SK-N-SH treated with all-trans-retinoic acid at 6 μM for 48 hours (cell line): ENCODE measurements around the gene CLSTN2.

Source experiments
- ATAC-seq: fragments of 200-7000 bp; cut with Tn5 transposase; 3 replicates; pipeline ENCODE4 v1.9.1; 2020; ENCODE audit warnings: mild to moderate bottlenecking, moderate library complexity
- ARNTL ChIP-seq: fragments of 450-650 bp; formaldehyde crosslinking; IDR thresholded peaks from 2 replicates; pipeline ENCODE4 v1.5.0; 2020; ENCODE audit warnings: low read depth, mild to moderate bottlenecking, moderate library complexity, borderline replicate concordance
- BACH2 ChIP-seq: fragments of 250-450 bp; sonication (Bioruptor Pico); IDR thresholded peaks from 2 replicates; pipeline ENCODE4 v1.9.0; 2021; ENCODE audit warnings: mild to moderate bottlenecking, borderline replicate concordance
- CREB5 ChIP-seq: fragments of 250-450 bp; sonication (Bioruptor Pico); IDR thresholded peaks from 2 replicates; pipeline ENCODE4 v1.5.1; 2020; ENCODE audit warnings: low read depth, mild to moderate bottlenecking, moderate library complexity
- CSDC2 ChIP-seq: fragments of 250-450 bp; sonication (Bioruptor Pico); IDR thresholded peaks from 2 replicates; pipeline ENCODE4 v1.5.0; 2020; ENCODE audit warnings: mild to moderate bottlenecking, moderate library complexity
- CSRNP3 ChIP-seq: fragments of 250-450 bp; sonication (Bioruptor Pico); IDR thresholded peaks from 2 replicates; pipeline ENCODE4 v1.5.1; 2021; ENCODE audit warnings: mild to moderate bottlenecking, moderate library complexity
- ESRRG ChIP-seq: fragments of 250-450 bp; sonication (Bioruptor Pico); IDR thresholded peaks from 2 replicates; pipeline ENCODE4 v1.6.1; 2021; ENCODE audit warnings: mild to moderate bottlenecking
- GLIS3 ChIP-seq: fragments of 250-450 bp; sonication (Bioruptor Pico); IDR thresholded peaks from 2 replicates; pipeline ENCODE4 v1.5.0; 2020; ENCODE audit warnings: mild to moderate bottlenecking, moderate library complexity
- ISL1 ChIP-seq: fragments of 250-450 bp; sonication (Bioruptor Pico); IDR thresholded peaks from 2 replicates; pipeline ENCODE4 v2.1.2; 2022; ENCODE audit warnings: mild to moderate bottlenecking, moderate library complexity
- OSR1 ChIP-seq: fragments of 250-450 bp; sonication (Bioruptor Pico); IDR thresholded peaks from 2 replicates; pipeline ENCODE4 v1.8.0; 2022; ENCODE audit warnings: moderate library complexity, mild to moderate bottlenecking, inconsistent platforms
- PATZ1 ChIP-seq: fragments of 250-450 bp; sonication (Bioruptor Pico); IDR thresholded peaks from 2 replicates; pipeline ENCODE4 v1.8.0; 2020; ENCODE audit warnings: mild to moderate bottlenecking, moderate library complexity, borderline replicate concordance
- PPARA ChIP-seq: fragments of 250-450 bp; sonication (Bioruptor Pico); IDR thresholded peaks from 2 replicates; pipeline ENCODE4 v1.5.0; 2020; ENCODE audit warnings: mild to moderate bottlenecking, borderline replicate concordance
- RARB ChIP-seq: fragments of 250-450 bp; sonication (Bioruptor Pico); IDR thresholded peaks from 2 replicates; pipeline ENCODE4 v1.8.0; 2021; ENCODE audit warnings: mild to moderate bottlenecking, moderate library complexity
- TOX ChIP-seq: fragments of 250-450 bp; sonication (Bioruptor Pico); IDR thresholded peaks from 2 replicates; pipeline ENCODE4 v1.8.0; 2021; ENCODE audit warnings: mild to moderate bottlenecking, moderate library complexity, borderline replicate concordance
- TSHZ2 ChIP-seq: fragments of 250-450 bp; sonication (Bioruptor Pico); IDR thresholded peaks from 2 replicates; pipeline ENCODE4 v1.5.0; 2020; ENCODE audit warnings: mild to moderate bottlenecking, moderate library complexity
- ZC3H10 ChIP-seq: fragments of 250-450 bp; sonication (Bioruptor Pico); IDR thresholded peaks from 2 replicates; pipeline ENCODE4 v1.5.1; 2021; ENCODE audit warnings: mild to moderate bottlenecking, moderate library complexity
- ZFP3 ChIP-seq: fragments of 250-450 bp; sonication (Bioruptor Pico); IDR thresholded peaks from 2 replicates; pipeline ENCODE4 v1.5.0; 2020; ENCODE audit warnings: mild to moderate bottlenecking, moderate library complexity
- ZNF565 ChIP-seq: fragments of 450-650 bp; formaldehyde crosslinking; conservative IDR thresholded peaks from 2 replicates; pipeline ENCODE4 v1.5.0; 2020; ENCODE audit warnings: low read depth, mild to moderate bottlenecking, moderate library complexity
- ZNF8 ChIP-seq: fragments of 450-650 bp; formaldehyde crosslinking; IDR thresholded peaks from 2 replicates; pipeline ENCODE4 v1.5.0; 2020; ENCODE audit warnings: mild to moderate bottlenecking, moderate library complexity

The CLSTN2 gene

GRCh38 chr3:140113996-140114788 is 179.2 kb downstream of the CLSTN2 start:
- ATAC-seq = no peak
- TF ChIP-seq ZNF8 (CRISPR knock-in tag) = no peak
- TF ChIP-seq ESRRG = no peak
- no peak for TF ChIP-seq CSDC2
- TF ChIP-seq CREB5 = no peak
- no peak for TF ChIP-seq PPARA (CRISPR knock-in tag)
- TF ChIP-seq ZFP3 (CRISPR knock-in tag) = no peak
- no peak for TF ChIP-seq ISL1 (CRISPR knock-in tag)
- TF ChIP-seq ZC3H10 (CRISPR knock-in tag) = no peak
- TF ChIP-seq BACH2 (CRISPR knock-in tag) = no peak
- TF ChIP-seq ARNTL (CRISPR knock-in tag) = no peak

- ATAC-seq = no peak
- TF ChIP-seq OSR1 (CRISPR knock-in tag) (no peak), CSRNP3 (CRISPR knock-in tag) (no peak), ISL1 (CRISPR knock-in tag) (no peak), RARB (CRISPR knock-in tag) (no peak), PATZ1 (CRISPR knock-in tag) (no peak), ESRRG (no peak), CSDC2 (no peak), PPARA (CRISPR knock-in tag) (no peak), ZNF565 (no peak)
These were observed 179.8 kb downstream of the CLSTN2 start for GRCh38 chr3:140114789-140115080.

- no peak for TF ChIP-seq TSHZ2
- TF ChIP-seq ISL1 (CRISPR knock-in tag) = no peak
- no peak for TF ChIP-seq ZC3H10 (CRISPR knock-in tag)
- TF ChIP-seq GLIS3 (CRISPR knock-in tag) = no peak
- TF ChIP-seq PATZ1 (CRISPR knock-in tag) = no peak
- no peak for TF ChIP-seq ARNTL (CRISPR knock-in tag)
- no peak for TF ChIP-seq TOX (CRISPR knock-in tag)
- TF ChIP-seq ZFP3 (CRISPR knock-in tag) = no peak
- no peak for TF ChIP-seq CSDC2
- no peak for TF ChIP-seq CREB5
- TF ChIP-seq, all 23 proteins: peak for 0
- ATAC-seq = no peak
These were observed 182.1 kb downstream of the CLSTN2 start for GRCh38 chr3:140117096-140117526.
